SK-N-SH treated with all-trans-retinoic acid at 6 μM for 48 hours (cell line): Measurements from ENCODE around the gene ANK3.

ENCODE experiments used
- ARNTL ChIP-seq: fragments of 450-650 bp; formaldehyde crosslinking; IDR thresholded peaks from 2 replicates; pipeline ENCODE4 v1.5.0; 2020; ENCODE audit warnings: low read depth, mild to moderate bottlenecking, moderate library complexity, borderline replicate concordance
- PPARA ChIP-seq: fragments of 250-450 bp; sonication (Bioruptor Pico); IDR thresholded peaks from 2 replicates; pipeline ENCODE4 v1.5.0; 2020; ENCODE audit warnings: mild to moderate bottlenecking, borderline replicate concordance
- TOX ChIP-seq: fragments of 250-450 bp; sonication (Bioruptor Pico); IDR thresholded peaks from 2 replicates; pipeline ENCODE4 v1.8.0; 2021; ENCODE audit warnings: mild to moderate bottlenecking, moderate library complexity, borderline replicate concordance
- ZNF565 ChIP-seq: fragments of 450-650 bp; formaldehyde crosslinking; conservative IDR thresholded peaks from 2 replicates; pipeline ENCODE4 v1.5.0; 2020; ENCODE audit warnings: low read depth, mild to moderate bottlenecking, moderate library complexity
- TF ChIP-seq, protein P1 (sequence below): fragments of 250-450 bp; sonication (Bioruptor Pico); IDR thresholded peaks from 2 replicates; pipeline ENCODE4 v1.8.0; 2020; ENCODE audit warnings: mild to moderate bottlenecking, moderate library complexity, borderline replicate concordance

DNA sequence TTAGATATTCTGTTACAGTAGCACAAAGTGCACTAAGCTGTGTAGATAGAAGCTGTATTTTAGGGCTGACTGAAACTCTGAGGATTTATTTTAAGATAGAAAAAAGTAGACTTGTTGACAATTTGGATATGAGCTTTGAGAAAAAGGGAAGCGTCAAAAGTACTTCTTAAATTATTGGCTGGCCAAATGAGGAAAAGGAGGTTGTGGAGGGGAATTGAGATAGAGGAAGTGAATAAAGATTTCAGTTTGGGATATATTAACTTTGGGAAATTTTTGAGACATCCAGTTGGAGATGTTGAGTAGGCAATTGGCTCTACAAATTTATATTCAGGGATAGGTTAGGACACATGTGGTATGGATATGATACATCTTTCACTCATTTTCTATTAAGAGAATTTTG is 409.3 kb downstream of the ANK3 start:
- TF ChIP-seq, protein P1, sequence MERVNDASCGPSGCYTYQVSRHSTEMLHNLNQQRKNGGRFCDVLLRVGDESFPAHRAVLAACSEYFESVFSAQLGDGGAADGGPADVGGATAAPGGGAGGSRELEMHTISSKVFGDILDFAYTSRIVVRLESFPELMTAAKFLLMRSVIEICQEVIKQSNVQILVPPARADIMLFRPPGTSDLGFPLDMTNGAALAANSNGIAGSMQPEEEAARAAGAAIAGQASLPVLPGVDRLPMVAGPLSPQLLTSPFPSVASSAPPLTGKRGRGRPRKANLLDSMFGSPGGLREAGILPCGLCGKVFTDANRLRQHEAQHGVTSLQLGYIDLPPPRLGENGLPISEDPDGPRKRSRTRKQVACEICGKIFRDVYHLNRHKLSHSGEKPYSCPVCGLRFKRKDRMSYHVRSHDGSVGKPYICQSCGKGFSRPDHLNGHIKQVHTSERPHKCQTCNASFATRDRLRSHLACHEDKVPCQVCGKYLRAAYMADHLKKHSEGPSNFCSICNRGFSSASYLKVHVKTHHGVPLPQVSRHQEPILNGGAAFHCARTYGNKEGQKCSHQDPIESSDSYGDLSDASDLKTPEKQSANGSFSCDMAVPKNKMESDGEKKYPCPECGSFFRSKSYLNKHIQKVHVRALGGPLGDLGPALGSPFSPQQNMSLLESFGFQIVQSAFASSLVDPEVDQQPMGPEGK (CRISPR knock-in tag) = no peak
- TF ChIP-seq PPARA (CRISPR knock-in tag) = no peak
- TF ChIP-seq TOX (CRISPR knock-in tag) = no peak
- TF ChIP-seq ARNTL = no peak
- TF ChIP-seq ZNF565 (CRISPR knock-in tag) = no peak
